Hematopoietic multipotent progenitor cell treated with erythropoietin and hydrocortisone succinate and interleukin-3 and kit ligand, for 15 days (in vitro differentiated cells): ENCODE results near the gene FAM83C.

Source experiments
- DNase-seq: peaks from one replicate; pipeline ENCODE4 v3.0.0-alpha.2; 2015; ENCODE audit warnings: low spot score

The FAM83C gene

DNA sequence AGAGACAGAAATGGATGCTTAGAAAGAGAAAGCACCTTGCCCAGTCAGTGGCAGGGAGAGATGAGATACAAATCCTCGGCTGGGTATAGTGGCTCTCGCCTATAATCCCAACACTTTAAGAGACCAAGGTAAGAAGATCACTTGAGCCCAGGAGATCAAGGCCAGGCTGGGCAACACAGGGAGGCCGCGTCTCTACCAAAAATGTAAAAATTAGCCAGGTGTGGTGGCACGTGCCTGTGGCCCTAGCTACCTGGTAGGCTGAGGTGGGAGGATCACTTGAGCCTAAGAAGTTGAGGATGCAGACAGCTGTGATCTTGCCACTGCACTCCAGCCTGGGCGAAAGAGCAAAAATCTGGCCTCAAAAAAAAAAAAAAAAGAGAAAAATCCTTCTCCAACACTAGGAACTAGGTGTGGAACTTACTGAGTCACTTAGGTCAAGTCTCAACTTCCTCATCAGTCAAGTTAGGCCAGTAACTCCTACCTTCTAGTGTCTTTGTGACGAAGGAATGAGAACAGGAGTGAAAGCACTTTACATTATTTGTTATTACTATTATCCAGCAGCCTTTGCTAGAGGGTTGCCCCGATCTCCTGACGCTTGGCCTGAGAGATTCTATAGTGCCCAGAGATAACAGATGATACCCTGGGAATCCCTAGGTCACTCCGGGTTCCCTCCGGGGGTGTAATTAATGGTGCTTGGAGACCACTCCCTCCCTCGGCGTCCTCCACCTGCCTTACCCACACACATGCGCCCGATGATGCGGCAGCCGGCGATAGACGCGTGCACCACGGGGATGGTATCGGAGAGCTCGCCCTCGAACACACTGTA lies 8.6 kb downstream of the FAM83C start:
- peak; percentile 23 for DNase-seq

DNA sequence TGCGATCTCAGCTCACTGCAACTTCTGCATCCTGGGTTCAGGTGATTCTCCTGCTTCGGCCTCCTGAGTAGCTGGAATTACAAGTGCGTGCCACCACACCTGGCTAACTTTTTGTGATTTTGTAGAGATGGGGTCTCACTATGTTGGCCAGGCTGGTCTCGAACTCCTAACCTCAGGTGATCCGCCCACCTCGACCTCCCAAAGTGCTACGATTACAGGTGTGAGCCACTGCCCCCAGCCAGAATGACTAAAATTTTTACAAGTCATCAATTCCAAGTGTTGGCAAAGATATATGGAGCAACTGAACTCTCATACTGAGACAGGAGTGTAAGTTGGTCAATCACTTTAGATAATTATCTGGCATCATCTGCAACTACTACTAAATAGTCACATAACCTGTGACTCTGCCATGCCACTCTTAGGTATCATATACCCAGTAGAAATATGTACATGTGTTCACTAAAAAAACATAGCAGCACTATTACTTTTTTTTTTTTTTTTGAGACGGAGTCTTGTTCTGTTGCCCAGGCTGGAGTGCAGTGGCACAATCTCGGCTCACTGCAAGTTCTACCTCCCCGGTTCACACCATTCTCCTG lies 10.6 kb downstream of the FAM83C start:
- DNase-seq = no peak

- no peak for DNase-seq
Observed at GRCh38 chr20:35280523-35280922, 11.7 kb downstream of the FAM83C start.

DNA sequence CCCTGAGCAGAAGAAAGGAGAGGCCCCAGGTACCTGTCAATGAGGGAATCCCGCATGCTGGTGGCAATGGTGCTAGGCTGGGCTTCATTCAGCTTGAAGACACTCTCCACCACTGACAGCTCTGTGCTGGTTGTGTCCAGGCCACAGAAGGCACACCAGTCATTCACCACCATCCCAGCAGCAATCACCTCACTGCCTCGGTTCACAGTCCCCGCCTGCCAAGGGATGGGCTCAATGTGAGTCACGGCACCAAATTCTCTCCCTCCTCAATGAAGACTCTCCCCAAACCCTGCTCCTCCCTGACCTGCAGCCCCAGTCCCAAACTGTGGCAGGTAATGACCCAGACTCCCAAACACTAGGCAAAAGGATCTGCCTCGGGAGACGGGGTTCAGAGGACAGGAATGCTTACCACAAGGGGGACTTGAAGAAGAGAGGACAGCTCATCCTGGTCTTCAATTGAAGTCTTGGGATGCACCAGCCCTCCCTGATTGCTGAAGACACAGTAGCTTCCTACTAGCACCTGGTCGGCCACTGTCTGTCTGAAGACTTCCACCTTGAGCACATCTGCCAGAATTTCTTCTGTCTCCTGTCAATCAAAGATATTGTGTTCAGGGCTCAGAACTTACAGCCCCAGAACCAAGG lies 12.6 kb downstream of the FAM83C start:
- no peak for DNase-seq

GRCh38 chr20:35279040-35279439 lies 13.2 kb downstream of the FAM83C start:
- DNase-seq = no peak

DNA sequence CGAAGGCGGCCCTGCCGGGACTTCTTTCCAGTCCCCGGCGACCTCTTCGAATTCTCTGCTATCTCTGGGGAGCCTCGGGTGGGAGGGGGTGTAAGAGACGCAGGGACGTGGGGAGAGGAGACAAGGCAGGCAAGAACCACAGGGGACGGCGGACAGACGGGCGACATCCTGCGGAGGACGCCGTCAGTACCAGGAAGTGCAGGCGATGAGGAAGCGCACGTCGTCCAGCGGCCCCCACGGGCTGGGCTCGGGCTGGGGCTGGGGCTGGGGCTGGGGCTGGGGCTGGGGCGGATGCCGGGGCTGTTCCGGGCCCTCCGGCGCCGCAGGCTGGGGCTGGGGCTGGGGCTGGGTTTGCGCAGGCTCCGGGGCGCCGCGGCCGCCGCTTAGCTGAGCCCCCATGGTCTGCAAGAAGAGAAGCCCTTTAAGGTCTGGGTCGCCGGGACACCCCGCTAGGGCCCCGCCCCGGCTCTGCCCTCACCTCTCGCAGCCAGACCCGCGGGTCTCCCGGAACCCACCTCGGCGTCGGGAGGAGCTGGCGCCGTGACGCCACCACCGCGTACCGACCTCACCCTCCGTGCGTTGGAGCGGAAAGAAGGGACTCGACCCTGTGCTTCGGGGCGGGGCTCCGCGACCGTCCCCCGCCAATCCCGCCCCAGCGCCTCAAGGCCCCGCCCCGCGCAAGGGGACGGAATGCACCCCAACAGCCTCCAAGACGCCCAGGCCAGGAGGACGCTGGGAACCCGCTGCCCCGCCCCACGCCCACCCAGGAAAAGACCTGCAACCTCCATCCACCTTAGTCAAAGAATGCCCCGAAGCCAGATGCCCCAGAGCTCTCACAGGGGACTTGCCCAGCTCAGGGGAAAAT lies 14.5 kb downstream of the FAM83C start, which contains the start of gene MMP24OS:
Gene MMP24OS, minus strand, starts transcription at position 592 of the 865 bp plus-strand sequence. Its CDS starts 193 bp downstream, at position 399.
- DNase-seq = peak; percentile 88

- DNase-seq = no peak
Observed at GRCh38 chr20:35277127-35277526, 15.1 kb downstream of the FAM83C start.

GRCh38 chr20:35276408-35276807 lies 15.8 kb downstream of the FAM83C start:
- DNase-seq = no peak

- DNase-seq = no peak
Observed at GRCh38 chr20:35275741-35276251, 16.4 kb downstream of the FAM83C start.

DNA sequence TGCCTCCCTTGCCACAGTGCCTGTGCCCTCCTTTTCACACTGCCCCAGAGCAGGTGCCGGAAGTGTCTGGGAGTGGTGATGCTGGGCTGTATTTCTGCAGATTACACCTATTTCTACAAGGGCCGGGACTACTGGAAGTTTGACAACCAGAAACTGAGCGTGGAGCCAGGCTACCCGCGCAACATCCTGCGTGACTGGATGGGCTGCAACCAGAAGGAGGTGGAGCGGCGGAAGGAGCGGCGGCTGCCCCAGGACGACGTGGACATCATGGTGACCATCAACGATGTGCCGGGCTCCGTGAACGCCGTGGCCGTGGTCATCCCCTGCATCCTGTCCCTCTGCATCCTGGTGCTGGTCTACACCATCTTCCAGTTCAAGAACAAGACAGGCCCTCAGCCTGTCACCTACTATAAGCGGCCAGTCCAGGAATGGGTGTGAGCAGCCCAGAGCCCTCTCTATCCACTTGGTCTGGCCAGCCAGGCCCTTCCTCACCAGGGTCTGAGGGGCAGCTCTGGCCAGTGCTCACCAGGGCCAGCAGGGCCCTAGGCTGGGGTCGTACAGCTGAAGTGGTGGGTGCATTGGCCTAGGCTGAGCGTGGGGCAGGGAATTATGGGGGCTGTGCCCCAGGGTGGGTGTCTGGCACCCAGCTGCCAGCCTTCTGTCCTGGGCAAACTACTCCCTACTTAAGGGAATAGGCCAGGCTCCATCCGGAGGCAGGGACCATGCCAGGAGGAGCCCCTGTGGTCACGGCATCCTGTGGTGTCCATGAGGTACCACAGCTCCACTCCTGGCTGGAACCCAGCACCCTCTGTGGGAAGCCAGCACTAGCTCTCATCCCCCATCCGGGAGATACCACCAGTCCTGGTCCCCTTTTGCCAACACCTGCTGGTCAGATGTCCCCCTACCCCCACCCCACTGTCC lies 17.8 kb downstream of the FAM83C start:
- no peak for DNase-seq

GRCh38 chr20:35273449-35274171 lies 18.6 kb downstream of the FAM83C start:
- DNase-seq = no peak

- no peak for DNase-seq
Observed at GRCh38 chr20:35271904-35272303, 20.3 kb downstream of the FAM83C start.

GRCh38 chr20:35271073-35271882 lies 20.9 kb downstream of the FAM83C start:
- DNase-seq = no peak

DNA sequence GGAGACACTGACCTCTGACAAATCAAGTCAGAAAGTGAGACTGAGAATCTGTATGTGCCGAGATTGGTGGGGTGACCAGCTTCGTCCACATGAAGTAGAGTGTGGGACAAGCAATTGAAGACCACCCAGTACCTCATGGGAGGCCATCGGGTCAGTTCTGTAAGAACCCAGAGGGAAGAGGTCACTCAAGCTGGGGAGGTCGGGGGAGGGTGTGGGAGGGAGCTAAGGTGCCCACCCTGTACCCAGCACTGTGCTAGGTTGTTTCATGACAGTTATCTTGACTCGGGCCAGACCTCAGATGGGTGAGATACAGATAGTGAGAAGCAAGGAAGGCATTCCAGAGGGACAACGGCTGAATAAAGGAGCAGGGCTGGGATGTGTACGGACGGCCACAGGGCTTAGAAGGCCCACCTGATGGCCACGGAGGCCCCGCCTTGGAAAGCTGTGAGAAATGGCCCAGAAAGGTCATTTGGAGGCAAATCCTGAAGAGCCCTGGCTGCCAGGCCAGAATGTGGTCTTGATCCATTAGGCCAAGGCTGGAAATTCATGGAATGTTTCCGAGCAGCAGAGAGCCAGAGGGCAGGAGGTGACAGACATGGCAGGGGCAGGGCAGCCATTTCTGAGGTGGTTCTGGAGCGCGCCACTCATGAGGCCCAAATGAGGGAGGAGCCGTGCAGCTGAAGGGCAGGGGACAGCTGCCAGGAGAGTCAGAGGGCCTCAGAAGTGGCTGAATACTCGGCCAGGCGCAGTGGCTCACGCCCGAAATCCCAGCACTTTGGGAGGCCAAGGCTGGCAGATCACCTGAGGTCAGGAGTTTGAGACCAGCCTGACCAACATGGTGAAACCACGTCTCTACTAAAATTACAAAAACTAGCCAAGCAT lies 22.0 kb downstream of the FAM83C start:
- no peak for DNase-seq

DNA sequence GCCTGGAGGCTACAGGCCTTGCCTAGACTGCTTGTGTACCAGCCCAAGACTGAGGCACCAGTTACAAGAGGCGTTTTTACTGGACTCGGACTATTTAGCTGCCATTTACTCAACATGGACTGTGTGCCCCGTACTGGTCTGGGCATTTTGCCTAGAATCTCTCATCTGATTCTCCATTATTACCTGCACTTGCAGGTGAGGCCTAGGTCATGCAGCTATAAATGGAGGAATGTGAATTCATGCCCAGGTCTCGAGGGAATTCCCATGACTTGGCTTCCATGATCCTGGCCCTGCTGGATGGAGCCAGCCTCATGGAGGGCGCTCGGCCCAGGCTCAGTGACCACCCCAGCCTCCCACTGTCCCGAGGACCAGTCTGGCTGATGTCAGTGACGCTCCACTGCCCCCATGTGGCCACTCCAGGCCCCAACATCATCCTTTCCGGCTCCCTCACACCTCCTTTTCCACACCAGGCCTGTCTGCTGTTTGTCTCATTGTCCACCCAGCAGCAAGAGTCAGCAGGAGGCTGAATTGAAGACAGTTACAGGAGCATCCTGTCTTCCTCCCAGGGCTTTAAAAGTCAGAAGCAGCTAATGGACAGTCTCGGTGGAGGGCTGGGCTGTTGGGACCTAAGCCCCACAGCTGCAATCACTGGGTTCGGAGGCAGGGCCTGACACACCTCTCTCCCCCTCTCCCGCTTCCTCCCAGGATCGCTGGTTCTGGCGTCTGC lies 23.0 kb downstream of the FAM83C start:
- DNase-seq = peak; percentile 47

DNA sequence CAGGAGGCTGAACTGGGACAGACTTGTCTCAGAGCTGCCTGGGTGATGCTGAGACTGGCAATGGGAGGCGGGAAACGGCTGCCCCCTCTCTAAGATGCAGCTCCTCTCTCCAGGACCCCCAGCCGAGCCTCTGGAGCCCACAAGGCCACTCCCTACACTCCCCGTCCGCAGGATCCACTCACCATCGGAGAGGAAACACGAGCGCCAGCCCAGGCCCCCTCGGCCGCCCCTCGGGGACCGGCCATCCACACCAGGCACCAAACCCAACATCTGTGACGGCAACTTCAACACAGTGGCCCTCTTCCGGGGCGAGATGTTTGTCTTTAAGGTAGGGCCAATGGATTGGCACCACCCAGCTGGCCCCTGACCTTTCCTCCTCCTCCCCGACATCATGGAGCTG lies 25.1 kb downstream of the FAM83C start:
- no peak for DNase-seq

DNA sequence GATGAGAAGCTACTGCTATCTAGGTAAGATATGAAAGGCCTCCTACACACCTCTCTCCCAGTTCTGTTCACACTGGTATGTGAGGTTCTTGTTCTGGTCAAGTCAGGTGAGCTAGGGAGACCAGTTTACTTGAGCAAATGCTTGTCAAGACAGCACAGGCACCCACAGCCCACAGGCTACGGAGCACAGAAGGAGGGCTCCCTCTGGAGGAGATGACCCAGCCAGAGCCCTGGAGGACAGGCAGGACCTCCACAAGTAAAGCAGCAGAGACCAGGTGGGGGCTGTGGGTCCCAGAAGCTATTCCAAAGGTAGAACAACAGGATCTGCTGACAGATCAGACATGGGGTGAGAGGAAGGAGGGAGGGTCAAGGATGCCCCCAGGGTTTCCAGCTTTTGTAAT lies 27.5 kb downstream of the FAM83C start:
- no peak for DNase-seq
